ENCODE measurements around the gene DYNC1LI2.
A peak's percentile ranks its signal among the peaks of the same experiment; 100 is the strongest.

DYNC1LI2 gene

DNA sequence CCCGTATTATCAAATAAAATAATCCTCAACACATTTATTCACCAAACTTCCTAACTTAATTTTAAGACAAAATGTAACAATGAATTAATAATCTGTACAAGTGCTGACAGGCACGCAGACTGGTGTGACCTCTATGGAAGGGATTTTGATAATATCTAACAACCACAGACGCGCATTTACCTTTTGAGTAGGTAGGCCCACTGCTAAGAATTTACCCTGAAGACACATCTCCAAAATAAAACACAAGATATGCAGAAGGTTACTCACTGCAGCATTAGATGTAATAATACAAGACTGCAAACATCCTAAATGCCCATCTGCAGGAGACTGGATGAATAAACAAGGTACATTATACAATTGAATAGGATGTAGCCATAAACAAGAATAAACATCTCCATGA is 32.2 kb downstream of the DYNC1LI2 start:
- Histone ChIP-seq H3K27me3 (ENCODE audit: control insufficient read depth in 1 of 2, insufficient read depth in 1 of 2, low read length in 2 of 2) (no peaks in the 10 kb centered on the region), H2BK15ac (ENCODE audit: low read depth, poor library complexity, severe bottlenecking) (no peak overlapping the region), H3K36me3 (ENCODE audit: control insufficient read depth in 1 of 2, insufficient read depth in 2 of 2, low read depth in 1 of 2, low read length in 2 of 2) (peaks cover 17 to 50% of the 10 kb centered on the region in 2 experiments), H3K27ac (ENCODE audit: low read length, poor library complexity, severe bottlenecking) (no peak overlapping the region), H4K91ac (ENCODE audit: low read length) (no peak overlapping the region), H3K4ac (ENCODE audit: low read depth in 1 of 2, low read length in 2 of 2) (no peak overlapping the region), H3K23ac (ENCODE audit: low read length in 2 of 2) (no peak overlapping the region), H3K4me3 (ENCODE audit: insufficient read depth in 1 of 2, low read depth in 1 of 2, low read length in 2 of 2) (no peak overlapping the region), H2AFZ (ENCODE audit: low read depth, low read length) (no peak overlapping the region), H2BK120ac (ENCODE audit: low read depth, low read length) (no peak overlapping the region), H3K18ac (ENCODE audit: low read depth in 1 of 2, low read length in 2 of 2) (no peak overlapping the region), H2BK5ac (ENCODE audit: low read depth, low read length, poor library complexity, severe bottlenecking) (no peak overlapping the region), H4K8ac (ENCODE audit: low read length) (no peak overlapping the region), H3K4me1 (ENCODE audit: control insufficient read depth, insufficient read depth, low read depth, low read length) (peaks cover 4% of the 10 kb centered on the region), H3K79me1 (replicated peaks; ENCODE audit: low read length, poor library complexity, severe bottlenecking) (peaks cover 9% of the 10 kb centered on the region), H3K9ac (ENCODE audit: low read length) (no peak overlapping the region), H3K14ac (ENCODE audit: low read length in 2 of 2) (no peak overlapping the region), H3K9me3 (ENCODE audit: control insufficient read depth, low read length) (no peaks in the 10 kb centered on the region), H2BK12ac (ENCODE audit: low read length in 2 of 2) (no peak overlapping the region), H3K4me2 (ENCODE audit: low read length, poor library complexity, severe bottlenecking) (no peak overlapping the region), H2AK5ac (ENCODE audit: low read length, severe bottlenecking) (no peak overlapping the region)
- no peak for DNase-seq
- WGBS = 97% methylated on average over 4 of the region's 4 CpGs

DNA sequence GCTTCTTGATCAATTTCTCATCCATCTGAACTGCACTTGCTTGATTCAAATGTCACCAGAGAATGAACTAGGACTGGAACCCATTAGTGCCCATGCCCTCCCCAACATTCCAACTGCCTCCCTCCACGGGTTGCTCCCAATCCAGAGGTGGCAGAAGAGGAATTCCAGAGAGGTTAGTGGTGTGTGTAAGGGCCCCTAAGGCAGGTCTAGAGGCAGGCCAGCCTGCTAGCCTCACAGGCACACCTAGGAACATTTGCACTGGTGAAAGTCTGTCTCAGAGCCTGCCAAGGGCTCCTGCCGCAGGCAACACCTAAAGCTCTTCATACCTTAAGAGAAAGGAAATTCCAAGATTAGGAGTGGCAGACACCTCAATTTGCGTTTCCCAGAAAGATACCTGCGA is 33.6 kb downstream of the DYNC1LI2 start:
- H3K36me3 ChIP-seq (ENCODE audit: control insufficient read depth in 1 of 2, insufficient read depth in 2 of 2, low read depth in 1 of 2, low read length in 2 of 2) = peaks cover 11 to 35% of the 10 kb centered on the region in 2 experiments
- no peak overlapping the region for H2BK120ac ChIP-seq (ENCODE audit: low read depth, low read length)
- no peak overlapping the region for H2BK15ac ChIP-seq (ENCODE audit: low read depth, poor library complexity, severe bottlenecking)
- H2AK5ac ChIP-seq (ENCODE audit: low read length, severe bottlenecking) = no peak overlapping the region
- DNase-seq = no peak
- no peak overlapping the region for H2AFZ ChIP-seq (ENCODE audit: low read depth, low read length)
- no peak overlapping the region for H3K14ac ChIP-seq (ENCODE audit: low read length in 2 of 2)
- H3K4me2 ChIP-seq (ENCODE audit: low read length, poor library complexity, severe bottlenecking) = no peak overlapping the region
- H3K9me3 ChIP-seq (ENCODE audit: control insufficient read depth, low read length) = no peaks in the 10 kb centered on the region
- peak overlapping the region; percentile 14 for H3K9ac ChIP-seq (ENCODE audit: low read length)
- H2BK12ac ChIP-seq (ENCODE audit: low read length in 2 of 2) = no peak overlapping the region
- no peak overlapping the region for H3K4me3 ChIP-seq (ENCODE audit: insufficient read depth in 1 of 2, low read depth in 1 of 2, low read length in 2 of 2)
- H3K18ac ChIP-seq (ENCODE audit: low read depth in 1 of 2, low read length in 2 of 2) = no peak overlapping the region
- no peak overlapping the region for H4K8ac ChIP-seq (ENCODE audit: low read length)
- no peak overlapping the region for H3K23ac ChIP-seq (ENCODE audit: low read length in 2 of 2)
- no peaks in the 10 kb centered on the region for H3K27me3 ChIP-seq (ENCODE audit: control insufficient read depth in 1 of 2, insufficient read depth in 1 of 2, low read length in 2 of 2)
- no peak overlapping the region for H3K27ac ChIP-seq (ENCODE audit: low read length, poor library complexity, severe bottlenecking)
- H3K4me1 ChIP-seq (ENCODE audit: control insufficient read depth, insufficient read depth, low read depth, low read length) = peaks cover 6% of the 10 kb centered on the region
- no peak overlapping the region for H2BK5ac ChIP-seq (ENCODE audit: low read depth, low read length, poor library complexity, severe bottlenecking)
- H3K79me1 ChIP-seq (replicated peaks; ENCODE audit: low read length, poor library complexity, severe bottlenecking) = peaks cover 4% of the 10 kb centered on the region
- no peak overlapping the region for H4K91ac ChIP-seq (ENCODE audit: low read length)
- H3K4ac ChIP-seq (ENCODE audit: low read depth in 1 of 2, low read length in 2 of 2) = no peak overlapping the region
- 95% methylated on average over 3 of the region's 4 CpGs for whole genome bisulfite sequencing

DNA sequence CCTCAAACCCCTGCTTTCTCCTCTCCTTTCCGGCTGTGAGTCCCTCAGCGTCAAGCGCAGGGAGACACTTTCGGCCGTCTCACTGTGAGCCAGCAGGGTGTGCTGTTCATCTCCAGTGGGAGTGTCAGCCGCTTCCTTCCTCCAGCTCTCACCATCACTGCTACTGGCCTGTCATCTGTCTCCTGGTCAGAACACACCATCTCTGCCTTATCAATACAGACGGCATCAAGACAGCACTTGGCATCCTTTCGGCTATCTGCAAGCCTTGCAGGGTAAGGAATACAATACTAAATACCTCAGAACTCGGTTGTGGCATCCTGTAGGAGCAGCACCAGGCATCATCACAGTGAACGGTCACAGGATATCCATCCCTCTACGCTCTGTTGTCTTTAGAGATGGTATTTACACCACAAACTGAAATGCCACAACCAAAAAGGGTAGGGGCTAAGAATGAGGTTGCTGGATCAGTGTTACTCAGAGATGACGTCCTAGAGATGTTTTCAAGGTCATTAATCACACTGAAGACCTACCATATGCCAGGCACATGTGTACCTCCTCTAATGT is 34.2 kb downstream of the DYNC1LI2 start:
- H3K23ac ChIP-seq (ENCODE audit: low read length in 2 of 2) = no peak overlapping the region
- no peak overlapping the region for H4K91ac ChIP-seq (ENCODE audit: low read length)
- peaks cover 2% of the 10 kb centered on the region for H3K79me1 ChIP-seq (replicated peaks; ENCODE audit: low read length, poor library complexity, severe bottlenecking)
- H2AFZ ChIP-seq (ENCODE audit: low read depth, low read length) = no peak overlapping the region
- H3K27ac ChIP-seq (ENCODE audit: low read length, poor library complexity, severe bottlenecking) = no peak overlapping the region
- peak overlapping the region; percentile 14 for H3K9ac ChIP-seq (ENCODE audit: low read length)
- no peak overlapping the region for H2AK5ac ChIP-seq (ENCODE audit: low read length, severe bottlenecking)
- no peak overlapping the region for H2BK5ac ChIP-seq (ENCODE audit: low read depth, low read length, poor library complexity, severe bottlenecking)
- peaks cover 8% of the 10 kb centered on the region for H3K4me1 ChIP-seq (ENCODE audit: control insufficient read depth, insufficient read depth, low read depth, low read length)
- H2BK120ac ChIP-seq (ENCODE audit: low read depth, low read length) = no peak overlapping the region
- no peak overlapping the region for H3K18ac ChIP-seq (ENCODE audit: low read depth in 1 of 2, low read length in 2 of 2)
- 72% methylated on average over 11 of the region's 12 CpGs for WGBS
- H3K4me3 ChIP-seq (ENCODE audit: insufficient read depth in 1 of 2, low read depth in 1 of 2, low read length in 2 of 2) = no peak overlapping the region
- no peak overlapping the region for H3K14ac ChIP-seq (ENCODE audit: low read length in 2 of 2)
- no peak overlapping the region for H3K4ac ChIP-seq (ENCODE audit: low read depth in 1 of 2, low read length in 2 of 2)
- H3K36me3 ChIP-seq (ENCODE audit: control insufficient read depth in 1 of 2, insufficient read depth in 2 of 2, low read depth in 1 of 2, low read length in 2 of 2) = peaks cover 10 to 29% of the 10 kb centered on the region in 2 experiments
- DNase-seq = peak; percentile 49
- no peak overlapping the region for H2BK12ac ChIP-seq (ENCODE audit: low read length in 2 of 2)
- H2BK15ac ChIP-seq (ENCODE audit: low read depth, poor library complexity, severe bottlenecking) = no peak overlapping the region
- no peaks in the 10 kb centered on the region for H3K27me3 ChIP-seq (ENCODE audit: control insufficient read depth in 1 of 2, insufficient read depth in 1 of 2, low read length in 2 of 2)
- no peak overlapping the region for H4K8ac ChIP-seq (ENCODE audit: low read length)
- no peaks in the 10 kb centered on the region for H3K9me3 ChIP-seq (ENCODE audit: control insufficient read depth, low read length)
- no peak overlapping the region for H3K4me2 ChIP-seq (ENCODE audit: low read length, poor library complexity, severe bottlenecking)

DNA sequence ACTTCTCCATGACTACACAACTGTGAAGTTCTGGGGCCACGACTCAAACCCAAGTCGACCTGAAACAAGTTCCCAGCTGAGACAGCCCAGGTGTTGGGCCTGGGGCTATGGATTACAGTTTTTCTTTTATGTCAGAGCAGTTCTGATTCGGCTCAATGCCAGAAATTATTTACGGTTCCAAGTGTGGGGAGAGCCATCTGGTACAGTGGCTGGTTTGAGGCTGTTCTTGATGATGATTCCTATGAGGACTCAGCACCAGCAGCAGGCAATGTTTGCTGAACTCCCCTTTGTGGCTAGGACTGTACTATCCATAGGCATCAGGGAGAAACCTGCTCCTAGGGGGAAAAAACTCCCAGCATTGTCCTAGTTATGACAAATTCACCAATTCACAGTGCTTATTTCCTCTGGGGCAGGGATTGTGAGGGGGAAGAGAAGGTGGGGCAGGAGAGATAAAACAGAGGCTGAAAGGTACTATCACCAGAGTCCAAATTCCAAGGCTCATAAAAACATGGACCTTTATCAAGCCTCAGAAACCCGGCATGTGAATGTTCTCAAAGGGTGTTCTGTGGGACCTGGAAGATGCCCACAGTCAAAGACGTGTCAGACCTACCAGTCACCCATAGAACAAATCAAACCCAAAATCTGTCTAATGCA is 36.6 kb downstream of the DYNC1LI2 start:
- DNase-seq = no peak
- H3K4ac ChIP-seq (ENCODE audit: low read depth in 1 of 2, low read length in 2 of 2) = no peak overlapping the region
- H3K79me1 ChIP-seq (replicated peaks; ENCODE audit: low read length, poor library complexity, severe bottlenecking) = no peaks in the 10 kb centered on the region
- peaks cover 10 to 15% of the 10 kb centered on the region in 2 experiments for H3K36me3 ChIP-seq (ENCODE audit: control insufficient read depth in 1 of 2, insufficient read depth in 2 of 2, low read depth in 1 of 2, low read length in 2 of 2)
- H3K23ac ChIP-seq (ENCODE audit: low read length in 2 of 2) = no peak overlapping the region
- H3K18ac ChIP-seq (ENCODE audit: low read depth in 1 of 2, low read length in 2 of 2) = no peak overlapping the region
- H3K27me3 ChIP-seq (ENCODE audit: control insufficient read depth in 1 of 2, insufficient read depth in 1 of 2, low read length in 2 of 2) = no peaks in the 10 kb centered on the region
- peaks cover 8% of the 10 kb centered on the region for H3K4me1 ChIP-seq (ENCODE audit: control insufficient read depth, insufficient read depth, low read depth, low read length)
- peaks cover 5% of the 10 kb centered on the region for H3K9me3 ChIP-seq (ENCODE audit: control insufficient read depth, low read length)
- H4K91ac ChIP-seq (ENCODE audit: low read length) = no peak overlapping the region
- H3K9ac ChIP-seq (ENCODE audit: low read length) = no peak overlapping the region
- no peak overlapping the region for H3K14ac ChIP-seq (ENCODE audit: low read length in 2 of 2)
- 83% methylated on average over 4 of the region's 6 CpGs for WGBS
- H2BK120ac ChIP-seq (ENCODE audit: low read depth, low read length) = no peak overlapping the region
- no peak overlapping the region for H3K4me2 ChIP-seq (ENCODE audit: low read length, poor library complexity, severe bottlenecking)
- no peak overlapping the region for H2BK5ac ChIP-seq (ENCODE audit: low read depth, low read length, poor library complexity, severe bottlenecking)
- no peak overlapping the region for H2BK15ac ChIP-seq (ENCODE audit: low read depth, poor library complexity, severe bottlenecking)
- no peak overlapping the region for H3K4me3 ChIP-seq (ENCODE audit: insufficient read depth in 1 of 2, low read depth in 1 of 2, low read length in 2 of 2)
- no peak overlapping the region for H4K8ac ChIP-seq (ENCODE audit: low read length)
- H2BK12ac ChIP-seq (ENCODE audit: low read length in 2 of 2) = no peak overlapping the region
- no peak overlapping the region for H2AFZ ChIP-seq (ENCODE audit: low read depth, low read length)
- H2AK5ac ChIP-seq (ENCODE audit: low read length, severe bottlenecking) = no peak overlapping the region
- no peak overlapping the region for H3K27ac ChIP-seq (ENCODE audit: low read length, poor library complexity, severe bottlenecking)
